Measurements from ENCODE around the gene ZBTB20.
"Not testable (repeated sequence)": the region's sequence is repeated elsewhere in the genome, so short reads cannot be mapped to it uniquely, and the experiment has no call there.

ZBTB20 gene

DNA sequence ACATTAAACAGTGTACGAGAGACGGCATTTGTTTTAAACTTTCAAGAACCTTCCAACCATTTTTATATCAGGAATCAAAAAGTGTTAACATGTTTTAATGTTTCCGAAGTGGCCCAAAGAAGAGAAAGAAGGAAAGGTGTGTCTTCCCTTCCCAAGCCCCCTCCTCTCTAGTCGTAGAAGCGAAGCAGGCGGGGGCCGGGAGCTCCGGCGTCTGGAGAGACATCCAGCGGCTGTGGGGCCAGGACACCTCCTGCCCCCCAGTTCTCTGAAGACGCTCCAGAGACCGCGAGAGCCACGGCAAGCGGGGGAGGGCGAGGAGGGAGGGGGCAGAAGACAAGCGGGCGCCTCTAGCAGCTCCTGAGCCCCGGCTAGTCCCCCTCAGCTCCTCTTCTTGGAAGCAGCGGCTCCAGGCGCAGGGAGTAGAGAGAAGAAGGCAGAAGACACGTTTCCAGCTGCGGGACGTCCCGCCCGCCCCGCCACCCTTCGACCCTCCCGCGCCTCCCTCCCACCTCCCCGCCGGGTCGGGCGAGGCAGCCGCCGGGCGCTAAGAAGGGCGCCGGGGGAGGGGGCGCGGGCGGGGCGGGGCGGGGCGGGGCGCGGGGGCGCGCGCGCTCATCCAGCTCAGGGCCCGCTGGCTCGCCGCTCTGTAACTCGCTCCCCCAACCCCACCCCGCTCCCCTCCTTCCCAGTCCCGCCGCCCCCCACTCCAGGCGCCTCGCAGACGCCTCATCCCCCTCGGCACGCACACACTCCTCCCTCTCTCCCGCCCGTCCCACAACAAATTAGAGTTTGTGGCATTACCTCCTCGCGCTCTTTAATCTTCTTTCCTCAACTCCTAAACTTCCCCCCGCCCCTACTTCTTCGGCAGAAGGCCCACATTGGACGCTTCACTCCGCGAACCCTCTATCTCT lies at the start of gene ZBTB20:
TSS of gene ZBTB20 (minus strand) at position 871 of the 911 bp plus-strand sequence.
- in situ Hi-C loops (cut with HindIII; ENCODE audit: low sequenced_read_pairs): no loop called here

- in situ Hi-C loops (cut with HindIII; ENCODE audit: low sequenced_read_pairs): no loop called here
Measured at GRCh38 chr3:115194476-115194875, 47.4 kb upstream of the ZBTB20 start.

GRCh38 chr3:115190747-115191146 lies 43.7 kb upstream of the ZBTB20 start:
- in situ Hi-C loops (cut with HindIII; ENCODE audit: low sequenced_read_pairs): no loop called here

GRCh38 chr3:115187149-115187757 lies 40.2 kb upstream of the ZBTB20 start:
- in situ Hi-C loops (cut with HindIII; ENCODE audit: low sequenced_read_pairs): no loop called here

GRCh38 chr3:115186351-115187148 lies 39.5 kb upstream of the ZBTB20 start:
- in situ Hi-C loops (cut with HindIII; ENCODE audit: low sequenced_read_pairs): no loop called here

DNA sequence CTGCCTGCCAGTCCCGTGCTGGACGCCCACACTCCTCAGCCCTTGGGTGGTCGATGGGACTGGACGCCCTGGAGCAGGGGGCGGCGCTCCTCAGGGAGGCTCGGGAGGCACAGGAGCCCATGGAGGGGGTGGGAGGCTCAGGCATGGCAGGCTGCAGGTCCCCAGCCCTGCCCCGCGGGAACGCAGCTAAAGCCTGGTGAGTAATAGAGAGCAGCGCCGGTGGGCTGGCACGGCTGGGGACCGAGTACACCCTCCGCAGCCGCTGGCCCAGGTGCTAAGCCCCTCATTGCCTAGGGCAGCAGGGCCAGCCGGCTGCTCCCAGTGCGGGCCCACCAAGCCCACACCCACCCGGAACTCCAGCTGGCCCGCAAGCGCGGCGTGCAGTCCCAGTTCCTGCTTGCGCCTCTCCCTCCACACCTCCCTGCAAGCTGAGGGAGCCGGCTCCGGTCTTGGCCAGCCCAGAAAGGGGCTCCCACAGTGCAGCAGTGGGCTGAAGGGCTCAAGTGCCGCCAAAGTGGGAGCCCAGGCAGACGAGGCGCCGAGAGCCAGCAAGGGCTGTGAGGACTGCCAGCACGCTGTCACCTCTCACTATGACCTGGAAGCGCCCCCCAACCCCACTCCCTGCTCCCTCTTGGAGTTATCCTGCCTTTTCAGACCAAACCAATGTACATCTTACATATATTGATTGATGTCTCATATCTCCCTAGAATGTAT lies 37.9 kb upstream of the ZBTB20 start:
- in situ Hi-C loops (cut with HindIII; ENCODE audit: low sequenced_read_pairs): not testable (repeated sequence)

DNA sequence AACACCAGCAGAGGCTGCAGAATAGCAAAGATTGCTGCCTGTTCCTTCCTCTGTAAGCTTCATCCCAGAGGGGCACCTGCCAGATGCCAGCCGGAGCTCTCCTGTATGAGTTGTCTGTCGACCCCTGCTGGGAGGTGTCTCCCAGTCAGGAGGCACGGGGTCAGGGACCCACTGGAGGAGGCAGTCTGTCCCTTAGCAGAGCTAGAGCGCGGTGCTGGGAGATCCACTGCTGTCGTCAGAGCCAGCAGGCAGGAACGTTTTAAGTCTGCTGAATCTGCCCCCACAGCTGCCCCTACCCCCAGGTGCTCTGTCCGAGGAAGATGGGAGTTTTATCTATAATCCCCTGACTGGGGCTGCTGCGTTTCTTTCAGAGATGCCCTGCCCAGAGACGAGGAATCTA lies 31.8 kb upstream of the ZBTB20 start:
- in situ Hi-C loops (cut with HindIII; ENCODE audit: low sequenced_read_pairs): not testable (repeated sequence)

- in situ Hi-C loops (cut with HindIII; ENCODE audit: low sequenced_read_pairs): no loop called here
Measured at GRCh38 chr3:115169808-115170207, 22.7 kb upstream of the ZBTB20 start.

DNA sequence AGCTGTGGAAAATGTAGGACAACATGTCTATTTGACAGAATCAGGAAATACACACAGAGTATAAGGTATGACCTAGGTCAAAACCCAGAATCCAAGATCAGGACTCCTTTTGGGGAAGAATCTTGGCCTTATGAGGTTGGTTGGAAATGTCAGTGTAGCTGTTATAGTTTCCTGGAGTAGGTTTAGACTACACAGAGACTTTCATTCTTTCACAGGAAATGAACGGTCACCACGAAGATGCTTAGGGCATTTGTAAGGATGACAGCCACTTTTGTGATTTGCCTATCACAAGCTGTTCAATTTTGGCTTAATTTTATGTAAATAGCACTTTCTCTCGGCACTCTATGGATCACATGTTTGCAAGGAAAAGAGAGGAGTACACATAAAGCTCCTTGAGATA lies 18.6 kb upstream of the ZBTB20 start:
- in situ Hi-C loops (cut with HindIII; ENCODE audit: low sequenced_read_pairs): no loop called here

DNA sequence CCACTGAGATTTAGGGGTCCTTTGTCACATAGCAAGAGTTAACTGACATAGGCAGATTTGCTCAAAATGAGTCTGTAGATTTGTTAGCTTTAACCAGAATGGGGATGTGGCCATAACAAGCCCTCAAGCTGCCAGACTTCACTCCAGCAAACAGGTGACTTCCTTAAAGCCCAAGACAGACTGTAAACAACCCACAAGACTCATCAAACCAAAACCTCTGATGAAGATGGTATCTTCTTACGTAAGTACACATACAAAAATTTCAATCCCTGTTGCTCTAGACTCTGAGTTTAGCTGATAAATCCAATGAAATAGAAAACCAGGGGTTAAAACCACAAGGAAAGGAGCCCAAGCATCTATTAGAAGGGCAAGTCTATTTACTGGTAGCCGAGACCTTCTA lies 18.2 kb upstream of the ZBTB20 start:
- in situ Hi-C loops (cut with HindIII; ENCODE audit: low sequenced_read_pairs): no loop called here

- in situ Hi-C loops (cut with HindIII; ENCODE audit: low sequenced_read_pairs): no loop called here
Measured at GRCh38 chr3:115164374-115165221, 17.5 kb upstream of the ZBTB20 start.

- in situ Hi-C loops (cut with HindIII; ENCODE audit: low sequenced_read_pairs): no loop called here
Measured at GRCh38 chr3:115162759-115163158, 15.7 kb upstream of the ZBTB20 start.

DNA sequence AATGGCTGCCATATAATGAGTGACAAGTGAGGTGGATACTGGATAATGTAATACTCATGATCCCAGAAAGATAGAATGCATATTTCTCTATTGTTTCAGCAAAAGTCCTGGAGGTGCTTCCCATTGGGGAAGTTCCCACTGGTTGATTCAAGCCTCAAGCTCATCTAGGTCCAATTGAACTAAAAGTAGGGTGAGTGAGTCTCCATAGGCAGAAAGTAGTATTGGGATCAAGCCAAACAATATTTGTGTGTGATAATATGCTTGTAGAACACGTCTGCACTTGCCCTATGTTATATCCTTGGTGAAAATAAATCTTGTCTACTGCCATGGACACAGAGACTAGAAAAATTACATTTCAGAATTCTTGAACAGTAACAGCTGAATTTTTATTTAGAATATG lies 14.8 kb upstream of the ZBTB20 start:
- in situ Hi-C loops (cut with HindIII; ENCODE audit: low sequenced_read_pairs): no loop called here

DNA sequence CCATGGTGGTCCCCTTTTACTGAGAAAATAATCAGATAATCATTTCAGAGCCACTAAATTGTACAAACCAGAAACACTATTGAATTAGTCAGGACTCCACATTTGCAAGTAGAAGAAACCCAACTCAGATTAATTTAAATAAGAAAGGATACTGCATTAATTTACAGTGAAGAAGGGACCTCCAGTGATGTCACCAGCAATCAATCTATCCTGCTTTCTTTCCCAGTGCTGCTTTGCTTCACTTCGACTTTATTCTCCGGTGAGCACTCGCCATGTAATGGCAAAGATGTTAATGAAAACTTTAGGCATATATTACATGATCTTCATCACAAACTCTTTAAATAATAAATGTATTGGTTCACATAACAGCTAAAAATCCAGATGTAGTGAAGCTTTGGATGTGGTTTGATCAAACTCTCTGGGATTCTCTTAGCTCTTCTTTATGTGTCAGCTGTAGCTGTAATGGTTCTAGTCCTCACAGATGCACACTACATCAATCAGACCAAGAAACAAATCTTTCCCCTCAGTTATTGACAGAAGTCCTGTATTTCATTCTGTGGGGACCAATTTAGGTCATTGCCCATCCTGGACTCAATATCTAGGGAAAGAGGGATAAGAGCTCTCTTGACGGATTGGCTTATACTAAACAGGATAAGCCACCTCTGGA lies 14.2 kb upstream of the ZBTB20 start:
- in situ Hi-C loops (cut with HindIII; ENCODE audit: low sequenced_read_pairs): no loop called here

GRCh38 chr3:115160295-115160694 lies 13.2 kb upstream of the ZBTB20 start:
- in situ Hi-C loops (cut with HindIII; ENCODE audit: low sequenced_read_pairs): no loop called here

DNA sequence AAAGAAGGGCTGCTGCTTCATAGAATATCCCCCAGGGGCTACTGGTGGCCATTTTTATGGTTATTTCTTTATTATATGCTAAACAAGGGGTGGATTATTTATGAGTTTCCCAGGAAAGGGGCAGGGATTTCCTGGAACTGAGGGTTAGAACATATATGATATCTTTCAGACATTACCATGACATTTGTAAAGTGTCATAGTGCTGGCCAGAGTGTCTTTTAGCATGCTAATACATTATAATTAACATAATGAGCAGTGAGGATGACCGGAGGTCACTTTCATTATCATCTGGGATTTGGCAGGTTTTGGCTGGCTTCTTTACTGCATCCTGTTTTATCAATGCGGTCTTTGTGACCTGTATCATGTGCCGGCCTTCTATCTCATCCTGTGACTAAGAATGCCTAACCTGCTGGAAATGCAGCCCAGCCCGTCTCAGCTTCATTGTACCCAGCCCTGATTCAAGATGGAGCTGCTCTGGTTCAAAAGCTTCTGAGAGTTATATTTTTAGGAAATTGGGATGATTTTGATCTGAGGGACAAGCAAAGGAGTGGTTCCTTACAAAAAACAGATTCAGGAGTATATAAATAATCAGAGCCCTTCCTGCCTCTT lies 9.1 kb upstream of the ZBTB20 start:
- in situ Hi-C loops (cut with HindIII; ENCODE audit: low sequenced_read_pairs): no loop called here

GRCh38 chr3:115154611-115155010 lies 7.5 kb upstream of the ZBTB20 start:
- in situ Hi-C loops (cut with HindIII; ENCODE audit: low sequenced_read_pairs): no loop called here

GRCh38 chr3:115151921-115152320 lies 4.8 kb upstream of the ZBTB20 start:
- in situ Hi-C loops (cut with HindIII; ENCODE audit: low sequenced_read_pairs): no loop called here

Data from DLD1 (cell line).